B cell (primary cell): Measurements from ENCODE around the gene ARID1A. TPM values are rescaled to one million over a fixed set of nuclear protein-coding genes. Genes with fewer than 3 reads are reported as not detected.
A peak's percentile ranks its signal among the peaks of the same experiment; 100 is the strongest.

Experiments
- ATAC-seq: fragments of 200-7000 bp; cut with Tn5 transposase; one replicate; pipeline ENCODE4 v1.10.0; 2021; ENCODE audit warnings: low read depth, mild to moderate bottlenecking, moderate number of reproducible peaks, moderate library complexity
- CTCF ChIA-PET: fragments of 350-600 bp; sonication (Branson Sonifier 250); formaldehyde crosslinking; loops from one replicate; lab custom pipeline; 2021; ENCODE audit warnings: antibody characterized with exemption, inconsistent platforms; lab: Charles Lee
- POLR2A ChIA-PET: fragments of 350-600 bp; sonication (Branson Sonifier 250); formaldehyde crosslinking; loops from one replicate; lab custom pipeline; 2021; ENCODE audit warnings: antibody characterized with exemption; lab: Charles Lee
- DNase-seq: peaks from one replicate; pipeline ENCODE4 v3.0.0; 2013
- H2AFZ ChIP-seq: 2 replicates; pipeline ENCODE4 v1.6.1; 2012; ENCODE audit warnings: mild to moderate bottlenecking, low read depth, low read length; ENCODE audit not compliant: insufficient read depth, poor library complexity, severe bottlenecking
- H3K27ac ChIP-seq, 2 donors: 1 replicate in 1 of 2; 2 replicates in 1 of 2; pipeline ENCODE4 v1.5.1; 2012 to 2013; ENCODE audit warnings: low read length in 2 of 2, mild to moderate bottlenecking in 2 of 2, moderate library complexity in 1 of 2
- H3K27me3 ChIP-seq, 4 experiments: fragments of 200-600 bp in 1 of 4; sonication (generic) in 1 of 4; replicated peaks in 1 of 4; 1 replicate in 2 of 4; 2 replicates in 2 of 4; pipeline versions ENCODE4 v1.6.1 to v1.7.0; 2013 to 2016; ENCODE audit warnings: low read length in 3 of 4, mild to moderate bottlenecking in 2 of 4, mixed read lengths in 1 of 4, moderate library complexity in 1 of 4; ENCODE audit not compliant: insufficient read depth in 4 of 4, control insufficient read depth in 3 of 4; ENCODE audit errors: control extremely low read depth in 1 of 4
- H3K36me3 ChIP-seq, 2 experiments: replicated peaks in 1 of 2; 1 replicate in 1 of 2; 2 replicates in 1 of 2; pipeline versions ENCODE4 v1.6.1 to v1.7.1; 2013; ENCODE audit warnings: low read length in 1 of 2; ENCODE audit not compliant: insufficient read depth in 2 of 2, control insufficient read depth in 1 of 2; ENCODE audit errors: control extremely low read depth in 1 of 2, extremely low read depth in 1 of 2
- H3K4me1 ChIP-seq, 2 donors: fragments of 200-600 bp in 1 of 2; sonication (generic) in 1 of 2; 1 replicate in 1 of 2; 2 replicates in 1 of 2; pipeline versions ENCODE4 v1.5.1 to v1.6.1; 2013 to 2017; ENCODE audit warnings: low read length in 2 of 2; ENCODE audit not compliant: control insufficient read depth in 2 of 2, insufficient read depth in 2 of 2
- H3K4me2 ChIP-seq: replicated peaks from 2 replicates; pipeline ENCODE3; 2012; ENCODE audit warnings: mild to moderate bottlenecking, low read depth, low read length; ENCODE audit not compliant: poor library complexity, severe bottlenecking
- H3K4me3 ChIP-seq, 5 experiments: fragments of 200-600 bp in 1 of 5; sonication (generic) in 1 of 5; 1 replicate in 3 of 5; 2 replicates in 2 of 5; pipeline versions ENCODE4 v1.5.1 to v1.7.0; 2011 to 2016; ENCODE audit warnings: low read length in 4 of 5, mild to moderate bottlenecking in 4 of 5, low read depth in 2 of 5, control low read depth in 1 of 5, moderate library complexity in 1 of 5; ENCODE audit not compliant: insufficient read depth in 1 of 5; ENCODE audit errors: control extremely low read depth in 1 of 5, extremely low read depth in 1 of 5
- H3K79me2 ChIP-seq: fragments of 200-600 bp; sonication (generic); one replicate; pipeline ENCODE4 v1.6.0; 2016; ENCODE audit warnings: low read length; ENCODE audit not compliant: control insufficient read depth, insufficient read depth
- H3K9ac ChIP-seq: fragments of 200-600 bp; sonication (generic); 2 replicates; pipeline ENCODE4 v1.6.1; 2017; ENCODE audit warnings: mild to moderate bottlenecking, low read length, moderate library complexity
- H3K9me3 ChIP-seq, 3 donors: one replicate each; pipeline versions ENCODE4 v1.6.1 to v1.7.1; 2013; ENCODE audit warnings: low read length in 2 of 3; ENCODE audit not compliant: control insufficient read depth in 2 of 3, insufficient read depth in 1 of 3; ENCODE audit errors: control extremely low read depth in 1 of 3
- H4K20me1 ChIP-seq: 2 replicates; pipeline ENCODE4 v1.6.0; 2012; ENCODE audit warnings: mild to moderate bottlenecking, low read length; ENCODE audit not compliant: insufficient read depth, control insufficient read depth, poor library complexity, severe bottlenecking
- H3K27ac Mint-ChIP-seq: one replicate; pipeline ENCODE4 v1.8.0; 2021; ENCODE audit warnings: mixed read lengths
- H3K27me3 Mint-ChIP-seq: one replicate; pipeline ENCODE4 v1.8.0; 2021; ENCODE audit warnings: mixed read lengths
- H3K4me1 Mint-ChIP-seq: one replicate; pipeline ENCODE4 v1.8.0; 2021; ENCODE audit warnings: mixed read lengths
- H3K4me3 Mint-ChIP-seq: one replicate; pipeline ENCODE4 v1.8.0; 2021; ENCODE audit warnings: mixed read lengths
- H3K9me3 Mint-ChIP-seq: one replicate; pipeline ENCODE4 v1.8.0; 2022; ENCODE audit warnings: mixed read lengths; ENCODE audit not compliant: insufficient read depth
- EZH2 ChIP-seq: IDR thresholded peaks from 2 replicates; pipeline ENCODE4 v1.6.1; 2012; ENCODE audit warnings: borderline replicate concordance, low read depth, mild to moderate bottlenecking, moderate library complexity, low read length; ENCODE audit not compliant: insufficient read depth, poor library complexity, severe bottlenecking
- WGBS: methylation state at CpG from one replicate; pipeline ENCODE4 v1.1.5; 2013; ENCODE audit warnings: missing lambda C conversion rate; ENCODE audit not compliant: insufficient coverage; 5-methylcytosine and 5-hydroxymethylcytosine counted together
- intact Hi-C: fragments of 100-400 bp; cut with micrococcal nuclease; formaldehyde crosslinking; loops from one replicate; pipeline ENCODE4 v1.10.0; 2022
- polyA plus RNA-seq: library from polyadenylated mRNA; depleted of rRNA; stranded (reverse); fragments of >200 nt; gene quantifications from 2 replicates; pipeline ENCODE4 v1.2.3, GENCODE V29; 2012
- total RNA-seq, 2 donors: library from RNA; stranded (reverse); fragments of 120-200 nt in 1 of 2; gene quantifications; 1 replicate in 1 of 2; 2 replicates in 1 of 2; pipeline versions ENCODE4 v1.2.3 to v1.2.4, GENCODE V29; 2013 to 2022
- TF ChIP-seq, protein P1 (sequence below): fragments of 200-600 bp; IDR thresholded peaks from one replicate; pipeline ENCODE4 v1.8.0; 2022; ENCODE audit warnings: antibody characterized with exemption, mild to moderate bottlenecking

Gene ARID1A
- total and polyA plus RNA-seq, 2 donors (not counting 1 experiment from before 2014, with no cell fraction given) = 80.7 to 150 TPM

GRCh38 chr1:26723013-26723991 lies 27.5 kb downstream of the ARID1A start:
- H2AFZ ChIP-seq = peak overlapping the region; percentile 18
- 13% methylated on average over 14 of the region's 19 CpGs for WGBS

More at GRCh38 chr1:26723013-26723991, 27.5 kb downstream of the ARID1A start:
- Mint-ChIP-seq H3K4me1 (peaks cover 85% of the 10 kb centered on the region), H3K27ac (peak overlapping the region; percentile 82), H3K4me3 (peak overlapping the region; percentile 74), H3K9me3 (no peaks in the 10 kb centered on the region), H3K27me3 (no peaks in the 10 kb centered on the region)
- CTCF ChIA-PET = interaction anchor here (0.6 to 2.3 kb wide), 12 partner anchors 25 to 178 kb away, joined by 3 to 12 read pairs (median 3); no protein-coding TSS in a partner anchor
- POLR2A ChIA-PET = interaction anchor here (0.6 to 2.2 kb wide), 3 partner anchors 12 to 104 kb away, joined by 5 to 9 read pairs (median 8); no protein-coding TSS in a partner anchor
- TF ChIP-seq, protein P1, sequence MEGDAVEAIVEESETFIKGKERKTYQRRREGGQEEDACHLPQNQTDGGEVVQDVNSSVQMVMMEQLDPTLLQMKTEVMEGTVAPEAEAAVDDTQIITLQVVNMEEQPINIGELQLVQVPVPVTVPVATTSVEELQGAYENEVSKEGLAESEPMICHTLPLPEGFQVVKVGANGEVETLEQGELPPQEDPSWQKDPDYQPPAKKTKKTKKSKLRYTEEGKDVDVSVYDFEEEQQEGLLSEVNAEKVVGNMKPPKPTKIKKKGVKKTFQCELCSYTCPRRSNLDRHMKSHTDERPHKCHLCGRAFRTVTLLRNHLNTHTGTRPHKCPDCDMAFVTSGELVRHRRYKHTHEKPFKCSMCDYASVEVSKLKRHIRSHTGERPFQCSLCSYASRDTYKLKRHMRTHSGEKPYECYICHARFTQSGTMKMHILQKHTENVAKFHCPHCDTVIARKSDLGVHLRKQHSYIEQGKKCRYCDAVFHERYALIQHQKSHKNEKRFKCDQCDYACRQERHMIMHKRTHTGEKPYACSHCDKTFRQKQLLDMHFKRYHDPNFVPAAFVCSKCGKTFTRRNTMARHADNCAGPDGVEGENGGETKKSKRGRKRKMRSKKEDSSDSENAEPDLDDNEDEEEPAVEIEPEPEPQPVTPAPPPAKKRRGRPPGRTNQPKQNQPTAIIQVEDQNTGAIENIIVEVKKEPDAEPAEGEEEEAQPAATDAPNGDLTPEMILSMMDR = no peak
- no peak for TF ChIP-seq EZH2
- Histone ChIP-seq H3K27ac (peak overlapping the region; percentile 39 to 60), H3K27me3 (no peaks in the 10 kb centered on the region), H3K9ac (peak overlapping the region; percentile 40), H4K20me1 (peaks cover 94% of the 10 kb centered on the region), H3K9me3 (no peaks in the 10 kb centered on the region), H3K36me3 (peaks cover 0 to 14% of the 10 kb centered on the region in 2 experiments), H3K79me2 (peaks cover 100% of the 10 kb centered on the region), H3K4me2 (peak overlapping the region; percentile 72), H3K4me3 (peak overlapping the region in 3 of 5 experiments; percentile 21 to 53 (median 31)), H3K4me1 (peaks cover 82 to 89% of the 10 kb centered on the region in 2 donors)
- ATAC-seq (peak; percentile 44), DNase-seq (peak; percentile 45)
- intact Hi-C loops = loop anchor here (2.0 kb wide), 1 partner anchor 21 kb away; no protein-coding TSS in a partner anchor
